ENCODE results near the gene PUS7.
"Not testable (repeated sequence)": the region's sequence is repeated elsewhere in the genome, so short reads cannot be mapped to it uniquely, and the experiment has no call there.

Gene PUS7

GRCh38 chr7:105429746-105430612 lies 92.1 kb downstream of the PUS7 start:
- peak; percentile 54 for DNase-seq (ENCODE audit: low spot score)
- in situ Hi-C loops (cut with MboI; ENCODE audit: low pct_unique_long_range_greater_than_20kb, low sequenced_read_pairs, unreplicated experiment), result no loop called here
- TF ChIP-seq CTCF (IDR thresholded peaks at IDR 0.05; ENCODE audit: extremely low read depth, insufficient read depth, missing control alignments), result peak; percentile 72

- no peak for DNase-seq (ENCODE audit: low spot score)
- no peak for TF ChIP-seq CTCF (IDR thresholded peaks at IDR 0.05; ENCODE audit: extremely low read depth, insufficient read depth, missing control alignments)
- in situ Hi-C loops (cut with MboI; ENCODE audit: low pct_unique_long_range_greater_than_20kb, low sequenced_read_pairs, unreplicated experiment), result no loop called here
Measured at GRCh38 chr7:105426606-105427146, 95.4 kb downstream of the PUS7 start.

- DNase-seq (ENCODE audit: low spot score), result no peak
- no peak for TF ChIP-seq CTCF (IDR thresholded peaks at IDR 0.05; ENCODE audit: extremely low read depth, insufficient read depth, missing control alignments)
- in situ Hi-C loops (cut with MboI; ENCODE audit: low pct_unique_long_range_greater_than_20kb, low sequenced_read_pairs, unreplicated experiment), result no loop called here
Measured at GRCh38 chr7:105423987-105424386, 98.1 kb downstream of the PUS7 start.

- TF ChIP-seq CTCF (IDR thresholded peaks at IDR 0.05; ENCODE audit: extremely low read depth, insufficient read depth, missing control alignments), result no peak
- no peak for DNase-seq (ENCODE audit: low spot score)
Measured at GRCh38 chr7:105413887-105414437, 108.1 kb downstream of the PUS7 start.

GRCh38 chr7:105410774-105411173 lies 111.3 kb downstream of the PUS7 start:
- DNase-seq (ENCODE audit: low spot score); in situ Hi-C loops (cut with MboI; ENCODE audit: low pct_unique_long_range_greater_than_20kb, low sequenced_read_pairs, unreplicated experiment): not testable (repeated sequence)

More at GRCh38 chr7:105413887-105414437, 108.1 kb downstream of the PUS7 start:
- in situ Hi-C loops (cut with MboI; ENCODE audit: low pct_unique_long_range_greater_than_20kb, low sequenced_read_pairs, unreplicated experiment), result no loop called here

GRCh38 chr7:105409775-105410174 lies 112.3 kb downstream of the PUS7 start:
- in situ Hi-C loops (cut with MboI; ENCODE audit: low pct_unique_long_range_greater_than_20kb, low sequenced_read_pairs, unreplicated experiment); DNase-seq (ENCODE audit: low spot score): not testable (repeated sequence)

GRCh38 chr7:105408791-105409410 lies 113.2 kb downstream of the PUS7 start:
- in situ Hi-C loops (cut with MboI; ENCODE audit: low pct_unique_long_range_greater_than_20kb, low sequenced_read_pairs, unreplicated experiment), result no loop called here

More at GRCh38 chr7:105408791-105409410, 113.2 kb downstream of the PUS7 start:
- TF ChIP-seq CTCF (IDR thresholded peaks at IDR 0.05; ENCODE audit: extremely low read depth, insufficient read depth, missing control alignments), result no peak
- no peak for DNase-seq (ENCODE audit: low spot score)
